Stimulated activated CD8-positive, alpha-beta memory T cell treated with anti-CD3 and anti-CD28 coated beads, Interleukin-4, amount 100 ng/mL, for 48 hours (primary cell): ENCODE data around the gene ATP12A.

Source experiments
- DNase-seq: peaks from one replicate; pipeline ENCODE4 v3.0.0-alpha.2; 2020

ATP12A gene

GRCh38 chr13:24664726-24665409 is 15.3 kb upstream of the ATP12A start:
- DNase-seq: no peak

- DNase-seq: peak; percentile 14
These were observed 11.7 kb upstream of the ATP12A start for GRCh38 chr13:24668511-24668910.

GRCh38 chr13:24668955-24669582 is 11.1 kb upstream of the ATP12A start:
- peak; percentile 14 for DNase-seq

GRCh38 chr13:24670174-24670573 is 10.0 kb upstream of the ATP12A start:
- no peak for DNase-seq

GRCh38 chr13:24670961-24671381 is 9.2 kb upstream of the ATP12A start:
- DNase-seq: peak; percentile 23

GRCh38 chr13:24671386-24672113 is 8.7 kb upstream of the ATP12A start:
- DNase-seq: peak; percentile 27

GRCh38 chr13:24672141-24673132 is 7.8 kb upstream of the ATP12A start:
- peak; percentile 20 for DNase-seq

- DNase-seq: peak; percentile 18
These were observed 4.2 kb upstream of the ATP12A start for GRCh38 chr13:24675806-24676570.

GRCh38 chr13:24678151-24678550 is 2.1 kb upstream of the ATP12A start:
- DNase-seq: no peak

- DNase-seq: no peak
These were observed 522 bp upstream of the ATP12A start for GRCh38 chr13:24679686-24680085.

- no peak for DNase-seq
These were observed 855 bp downstream of the ATP12A start for GRCh38 chr13:24680921-24681604.

- no peak for DNase-seq
These were observed 1.7 kb downstream of the ATP12A start for GRCh38 chr13:24681930-24682329.

- DNase-seq: no peak
These were observed 2.1 kb downstream of the ATP12A start for GRCh38 chr13:24682353-24682752.

GRCh38 chr13:24683351-24683750 is 3.1 kb downstream of the ATP12A start:
- DNase-seq: no peak

GRCh38 chr13:24683838-24684599 is 3.8 kb downstream of the ATP12A start:
- DNase-seq: peak; percentile 82

GRCh38 chr13:24684600-24684998 is 4.4 kb downstream of the ATP12A start:
- DNase-seq: peak; percentile 51

GRCh38 chr13:24685314-24685713 is 5.1 kb downstream of the ATP12A start:
- DNase-seq: no peak

GRCh38 chr13:24687611-24688010 is 7.4 kb downstream of the ATP12A start:
- no peak for DNase-seq

GRCh38 chr13:24688111-24688510 is 7.9 kb downstream of the ATP12A start:
- DNase-seq: no peak

- no peak for DNase-seq
These were observed 8.7 kb downstream of the ATP12A start for GRCh38 chr13:24688950-24689349.

- DNase-seq: no peak
These were observed 11.2 kb downstream of the ATP12A start for GRCh38 chr13:24691381-24691780.
